Endodermal cell (in vitro differentiated cells): ENCODE data around the gene GRIK3. TPM values are rescaled to one million over a fixed set of nuclear protein-coding genes. Genes with fewer than 3 reads are reported as not detected.

Source experiments
- DNase-seq: peaks from one replicate; pipeline ENCODE4 v3.0.0-alpha.2; 2017
- H3K27ac ChIP-seq: 2 replicates; pipeline ENCODE4 v1.5.1; 2013; ENCODE audit warnings: mild to moderate bottlenecking, low read depth, low read length, moderate library complexity
- H3K27me3 ChIP-seq: 2 replicates; pipeline ENCODE4 v1.6.1; 2013; ENCODE audit warnings: mild to moderate bottlenecking, low read length, moderate library complexity; ENCODE audit not compliant: insufficient read depth, control insufficient read depth, poor library complexity, severe bottlenecking
- H3K36me3 ChIP-seq: 2 replicates; pipeline ENCODE4 v1.7.0; 2013; ENCODE audit warnings: mild to moderate bottlenecking, low read length, moderate library complexity; ENCODE audit not compliant: control insufficient read depth, insufficient read depth
- H3K4me1 ChIP-seq: one replicate; pipeline ENCODE4 v1.7.0; 2013; ENCODE audit warnings: low read length; ENCODE audit not compliant: control insufficient read depth, insufficient read depth
- H3K4me3 ChIP-seq: 2 replicates; pipeline ENCODE4 v1.5.1; 2013; ENCODE audit warnings: mild to moderate bottlenecking, low read length, moderate library complexity
- H3K9ac ChIP-seq: 2 replicates; pipeline ENCODE4 v1.6.1; 2013; ENCODE audit warnings: mild to moderate bottlenecking, low read length, moderate library complexity; ENCODE audit not compliant: poor library complexity, severe bottlenecking; ENCODE audit errors: extremely low read depth
- H3K9me3 ChIP-seq: 2 replicates; pipeline ENCODE4 v1.6.1; 2013; ENCODE audit warnings: mild to moderate bottlenecking, low read length, moderate library complexity; ENCODE audit not compliant: control insufficient read depth
- H3K27ac Mint-ChIP-seq: 2 replicates; pipeline ENCODE4 v1.8.0; 2020; ENCODE audit warnings: mixed read lengths
- H3K27me3 Mint-ChIP-seq: 2 replicates; pipeline ENCODE4 v1.8.0; 2021; ENCODE audit warnings: mild to moderate bottlenecking, mixed read lengths; ENCODE audit not compliant: insufficient read depth
- H3K36me3 Mint-ChIP-seq: 2 replicates; pipeline ENCODE4 v1.8.0; 2020; ENCODE audit warnings: low read depth, mixed read lengths
- H3K4me1 Mint-ChIP-seq: 2 replicates; pipeline ENCODE4 v1.8.0; 2020; ENCODE audit warnings: mixed read lengths
- H3K4me3 Mint-ChIP-seq: 2 replicates; pipeline ENCODE4 v1.8.0; 2020; ENCODE audit warnings: mild to moderate bottlenecking, moderate library complexity, mixed read lengths
- H3K9me3 Mint-ChIP-seq: 2 replicates; pipeline ENCODE4 v1.8.0; 2020; ENCODE audit warnings: mild to moderate bottlenecking, mixed read lengths
- WGBS, 2 experiments: methylation state at CpG; one replicate each; pipeline versions ENCODE4 v1.1.5 to v1.1.7; 2013; ENCODE audit warnings: missing lambda C conversion rate in 2 of 2, mixed read lengths in 1 of 2; ENCODE audit not compliant: insufficient coverage in 1 of 2, insufficient read length in 1 of 2; 5-methylcytosine and 5-hydroxymethylcytosine counted together
- total RNA-seq, 2 donors: library from RNA; stranded (reverse); fragmentation: NEBNext Ultra II Directional in 1 of 2; extraction: Animal tissue kit (Norgen Biotek cat#: 25700) in 1 of 2; gene quantifications; 2 replicates in 1 of 2; 3 replicates in 1 of 2; pipeline ENCODE4 v1.2.1, GENCODE V29; 2021
- TF ChIP-seq, protein P1 (sequence below): fragments of 200-600 bp; sonication (generic); conservative IDR thresholded peaks from 2 replicates; pipeline ENCODE4 v1.5.0; 2021; ENCODE audit warnings: antibody characterized with exemption, mild to moderate bottlenecking

GRIK3 gene
- total RNA-seq, 2 donors from 2014 or later = 13.4 to 32.4 TPM

DNA sequence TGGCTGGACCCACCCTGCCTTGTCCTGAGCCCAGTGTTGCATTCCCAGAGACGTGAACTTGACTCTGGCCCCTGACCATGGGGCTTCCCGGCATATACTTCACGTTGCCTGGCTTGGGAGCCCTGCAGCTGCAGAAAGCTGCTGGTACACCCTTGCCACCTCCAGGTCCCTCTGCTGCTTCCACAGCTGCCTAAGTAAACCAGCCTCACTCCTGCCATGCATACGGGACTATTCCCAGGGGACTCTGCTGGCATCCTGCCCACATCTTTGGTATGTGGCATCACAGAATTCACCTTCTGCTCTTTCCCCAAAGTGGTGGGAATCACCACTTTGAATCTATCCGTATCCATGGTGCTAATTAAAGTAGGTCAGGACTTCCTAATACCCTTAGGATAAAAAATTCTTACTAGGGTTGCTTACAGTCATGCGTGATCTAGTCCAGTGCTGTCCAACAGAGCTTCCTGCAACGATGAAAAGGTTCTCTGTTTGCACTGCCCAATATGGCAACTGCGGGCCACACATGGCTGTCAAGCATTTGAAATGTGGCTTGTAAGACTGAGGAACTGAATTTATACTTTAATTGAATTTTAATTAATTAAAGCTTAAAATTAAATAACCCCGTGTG is 203.0 kb downstream of the GRIK3 start:
- no peaks in the 10 kb centered on the region for H3K9me3 Mint-ChIP-seq
- 94 to 95% methylated on average over 4 to 9 of the region's 9 CpGs for whole genome bisulfite sequencing, 2 experiments
- TF ChIP-seq, protein P1, sequence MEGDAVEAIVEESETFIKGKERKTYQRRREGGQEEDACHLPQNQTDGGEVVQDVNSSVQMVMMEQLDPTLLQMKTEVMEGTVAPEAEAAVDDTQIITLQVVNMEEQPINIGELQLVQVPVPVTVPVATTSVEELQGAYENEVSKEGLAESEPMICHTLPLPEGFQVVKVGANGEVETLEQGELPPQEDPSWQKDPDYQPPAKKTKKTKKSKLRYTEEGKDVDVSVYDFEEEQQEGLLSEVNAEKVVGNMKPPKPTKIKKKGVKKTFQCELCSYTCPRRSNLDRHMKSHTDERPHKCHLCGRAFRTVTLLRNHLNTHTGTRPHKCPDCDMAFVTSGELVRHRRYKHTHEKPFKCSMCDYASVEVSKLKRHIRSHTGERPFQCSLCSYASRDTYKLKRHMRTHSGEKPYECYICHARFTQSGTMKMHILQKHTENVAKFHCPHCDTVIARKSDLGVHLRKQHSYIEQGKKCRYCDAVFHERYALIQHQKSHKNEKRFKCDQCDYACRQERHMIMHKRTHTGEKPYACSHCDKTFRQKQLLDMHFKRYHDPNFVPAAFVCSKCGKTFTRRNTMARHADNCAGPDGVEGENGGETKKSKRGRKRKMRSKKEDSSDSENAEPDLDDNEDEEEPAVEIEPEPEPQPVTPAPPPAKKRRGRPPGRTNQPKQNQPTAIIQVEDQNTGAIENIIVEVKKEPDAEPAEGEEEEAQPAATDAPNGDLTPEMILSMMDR = no peak
- H3K4me1 Mint-ChIP-seq = peaks cover 11% of the 10 kb centered on the region
- H3K27me3 Mint-ChIP-seq = peaks cover 4% of the 10 kb centered on the region
- Histone ChIP-seq H3K27ac (no peak overlapping the region), H3K9ac (no peak overlapping the region), H3K4me1 (no peaks in the 10 kb centered on the region), H3K27me3 (no peaks in the 10 kb centered on the region), H3K4me3 (no peak overlapping the region), H3K9me3 (no peaks in the 10 kb centered on the region), H3K36me3 (no peaks in the 10 kb centered on the region)
- H3K27ac Mint-ChIP-seq = no peak overlapping the region
- no peak for DNase-seq
- no peaks in the 10 kb centered on the region for H3K36me3 Mint-ChIP-seq
- H3K4me3 Mint-ChIP-seq = no peak overlapping the region

DNA sequence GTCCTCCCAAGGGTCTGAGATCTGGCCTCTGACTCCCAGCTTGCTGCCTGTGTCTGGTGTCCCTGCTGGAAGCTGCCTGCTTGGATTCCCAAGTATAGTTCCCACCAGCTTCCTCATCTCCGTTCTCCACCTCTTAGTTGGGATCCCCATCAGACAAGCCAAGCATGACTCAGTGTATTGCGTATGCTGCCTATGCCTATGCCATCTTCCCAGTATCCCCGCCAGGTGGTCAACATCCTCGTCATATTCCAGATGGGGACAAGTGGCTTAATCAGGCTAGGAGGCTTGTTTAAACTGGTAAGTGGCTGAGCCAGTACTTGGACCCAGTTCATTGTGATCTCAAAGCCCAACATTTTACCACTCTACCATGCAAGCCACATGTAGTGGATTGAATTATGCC is 204.4 kb downstream of the GRIK3 start:
- peaks cover 4% of the 10 kb centered on the region for H3K27me3 Mint-ChIP-seq
- H3K9me3 Mint-ChIP-seq = no peaks in the 10 kb centered on the region
- Histone ChIP-seq H3K36me3 (no peaks in the 10 kb centered on the region), H3K27ac (no peak overlapping the region), H3K9me3 (no peaks in the 10 kb centered on the region), H3K27me3 (no peaks in the 10 kb centered on the region), H3K9ac (no peak overlapping the region), H3K4me1 (no peaks in the 10 kb centered on the region), H3K4me3 (no peak overlapping the region)
- no peak for DNase-seq
- H3K27ac Mint-ChIP-seq = no peak overlapping the region
- 94 to 96% methylated on average over 4 of the region's 4 CpGs for WGBS, 2 experiments
- no peak overlapping the region for H3K4me3 Mint-ChIP-seq
- peaks cover 12% of the 10 kb centered on the region for H3K4me1 Mint-ChIP-seq
- TF ChIP-seq, protein P1 = no peak
- H3K36me3 Mint-ChIP-seq = no peaks in the 10 kb centered on the region

DNA sequence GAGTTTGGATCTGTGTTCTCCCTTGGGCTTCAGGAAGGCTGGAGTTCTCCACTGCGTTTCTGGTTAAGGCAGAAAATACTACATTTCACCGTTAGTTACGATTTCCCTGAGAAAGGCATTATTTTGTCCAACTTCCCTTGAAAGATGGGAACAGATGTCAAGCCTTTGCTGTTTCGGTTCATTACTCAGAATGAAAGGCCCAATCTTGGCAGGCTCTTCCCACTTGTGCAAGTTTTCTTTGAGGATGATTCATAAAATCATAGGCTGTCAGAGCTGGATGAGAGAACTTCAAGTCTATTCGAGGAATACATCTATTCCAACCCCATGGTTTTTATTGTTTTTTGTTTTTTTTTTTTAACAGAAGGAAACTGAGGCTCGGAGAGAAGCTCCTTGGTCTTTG is 205.2 kb downstream of the GRIK3 start:
- TF ChIP-seq, protein P1 = no peak
- 96% methylated on average over 5 to 6 of the region's 6 CpGs for WGBS, 2 experiments
- Histone ChIP-seq H3K4me1 (peaks cover 6% of the 10 kb centered on the region), H3K27me3 (no peaks in the 10 kb centered on the region), H3K27ac (no peak overlapping the region), H3K9ac (no peak overlapping the region), H3K36me3 (no peaks in the 10 kb centered on the region), H3K4me3 (no peak overlapping the region), H3K9me3 (no peaks in the 10 kb centered on the region)
- Mint-ChIP-seq H3K27me3 (peaks cover 4% of the 10 kb centered on the region), H3K4me3 (no peak overlapping the region), H3K4me1 (peaks cover 21% of the 10 kb centered on the region), H3K9me3 (no peaks in the 10 kb centered on the region), H3K27ac (no peak overlapping the region), H3K36me3 (no peaks in the 10 kb centered on the region)
- DNase-seq = no peak
